Measurements from ENCODE around the gene MMP3.
"Not testable (repeated sequence)": the region's sequence is repeated elsewhere in the genome, so short reads cannot be mapped to it uniquely, and the experiment has no call there.

MMP3 gene

DNA sequence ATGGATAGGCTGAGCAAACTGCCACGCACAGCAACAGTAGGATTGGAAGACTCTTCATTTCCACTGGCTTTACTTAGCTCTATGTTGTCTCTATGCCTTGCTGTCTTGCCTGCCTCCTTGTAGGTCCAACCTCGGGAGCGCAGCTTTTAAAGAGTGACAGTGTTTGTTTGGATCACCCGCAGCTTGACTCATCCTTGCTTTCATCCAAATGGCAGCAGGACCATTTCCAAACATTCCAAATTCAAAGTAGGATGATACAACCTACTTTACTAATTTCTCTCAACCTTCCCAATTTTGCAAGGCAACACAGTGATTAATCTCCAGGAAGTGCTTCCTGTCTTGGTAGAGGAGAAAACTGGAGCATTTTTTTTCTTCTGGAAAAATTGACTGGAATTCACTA lies at the start of gene MMP3:
Gene MMP3 (minus strand): TSS at position 121 of the 400 bp plus-strand sequence. CDS start 63 bp downstream, at position 58.
- no peaks in the 10 kb centered on the region for H3K27me3 ChIP-seq (ENCODE audit: control insufficient read depth, insufficient read depth, low read length)
- H3K9ac ChIP-seq (ENCODE audit: low read length), result no peak within 1 kb of the TSS
- no peak within 1 kb of the TSS for H3K4me3 ChIP-seq (ENCODE audit: low read length)
- peaks cover 18% of the 10 kb centered on the region for H3K4me1 ChIP-seq (ENCODE audit: control insufficient read depth, insufficient read depth, low read length)
- no peaks in the 10 kb centered on the region for H3K36me3 ChIP-seq (ENCODE audit: control insufficient read depth, insufficient read depth, low read length)
- no peaks in the 10 kb centered on the region for H3K9me3 ChIP-seq (ENCODE audit: control insufficient read depth, low read length)

DNA sequence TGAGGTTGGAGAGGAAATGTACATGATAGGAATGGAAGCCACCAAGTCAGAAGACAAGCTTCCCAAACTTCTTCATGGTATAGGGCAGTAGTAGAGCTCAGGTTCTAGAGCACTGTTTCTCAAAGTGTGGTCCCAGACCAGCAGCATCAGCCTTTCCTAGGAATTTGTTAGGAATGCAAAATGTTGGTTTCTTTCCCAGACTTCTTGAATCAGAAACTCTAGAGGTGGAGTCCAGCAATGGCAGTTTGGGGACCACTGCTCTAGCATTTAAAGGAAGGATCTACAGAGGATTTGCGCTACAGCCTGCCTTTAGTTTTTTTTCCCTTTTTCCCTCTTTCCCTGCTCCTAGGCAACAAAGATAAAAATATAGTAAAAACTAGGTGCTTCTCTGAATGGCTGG lies 48.3 kb upstream of the MMP3 start:
- Histone ChIP-seq H3K9ac (ENCODE audit: low read length) (no peak overlapping the region), H3K36me3 (ENCODE audit: control insufficient read depth, insufficient read depth, low read length) (no peaks in the 10 kb centered on the region), H3K9me3 (ENCODE audit: control insufficient read depth, low read length) (no peaks in the 10 kb centered on the region), H3K27me3 (ENCODE audit: control insufficient read depth, insufficient read depth, low read length) (no peaks in the 10 kb centered on the region), H3K4me1 (ENCODE audit: control insufficient read depth, insufficient read depth, low read length) (no peaks in the 10 kb centered on the region), H3K4me3 (ENCODE audit: low read length) (no peak overlapping the region)

DNA sequence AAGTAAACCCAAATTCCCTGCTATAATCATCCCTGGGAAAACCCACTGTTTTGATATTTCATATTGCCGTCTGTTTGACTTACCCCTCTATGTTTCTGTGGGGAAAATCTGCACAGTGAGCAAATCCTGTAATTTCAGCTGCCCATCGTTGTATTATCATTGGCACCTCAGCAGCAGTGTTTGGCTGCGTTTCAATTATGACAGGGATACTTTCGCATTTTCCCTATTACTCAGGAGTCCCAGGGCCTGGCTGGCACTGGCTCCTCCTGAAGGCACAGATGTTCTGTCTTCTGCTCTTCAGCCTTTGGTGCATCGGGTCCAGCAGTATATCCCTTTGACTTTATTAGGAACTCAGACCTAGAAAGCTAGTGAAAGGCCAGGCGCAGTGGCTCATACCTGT lies 43.6 kb upstream of the MMP3 start:
- H3K4me1 ChIP-seq (ENCODE audit: control insufficient read depth, insufficient read depth, low read length), result peaks cover 5% of the 10 kb centered on the region
- H3K27me3 ChIP-seq (ENCODE audit: control insufficient read depth, insufficient read depth, low read length), result no peaks in the 10 kb centered on the region
- no peak overlapping the region for H3K4me3 ChIP-seq (ENCODE audit: low read length)

DNA sequence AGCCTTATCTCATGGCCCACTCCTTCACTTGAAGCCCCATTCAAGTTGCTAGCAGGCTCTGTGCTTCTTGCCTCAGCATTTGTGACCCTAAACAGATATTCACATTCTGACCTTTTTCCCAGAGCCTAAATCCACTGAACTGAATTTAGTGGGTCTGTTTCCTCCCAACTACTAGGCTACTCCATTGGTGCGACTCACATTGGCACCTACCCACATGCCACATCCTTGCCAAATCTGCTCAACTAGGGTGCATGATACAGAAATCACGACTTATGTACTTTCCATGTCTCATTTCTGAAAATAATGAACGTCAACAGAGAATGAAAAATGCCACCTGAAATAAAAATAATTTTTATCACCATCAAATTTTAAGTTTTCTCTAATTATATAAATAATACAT lies 39.7 kb upstream of the MMP3 start:
- no peaks in the 10 kb centered on the region for H3K9me3 ChIP-seq (ENCODE audit: control insufficient read depth, low read length)
- peaks cover 5% of the 10 kb centered on the region for H3K4me1 ChIP-seq (ENCODE audit: control insufficient read depth, insufficient read depth, low read length)
- no peak overlapping the region for H3K9ac ChIP-seq (ENCODE audit: low read length)
- no peaks in the 10 kb centered on the region for H3K27me3 ChIP-seq (ENCODE audit: control insufficient read depth, insufficient read depth, low read length)
- no peaks in the 10 kb centered on the region for H3K36me3 ChIP-seq (ENCODE audit: control insufficient read depth, insufficient read depth, low read length)
- H3K4me3 ChIP-seq (ENCODE audit: low read length), result no peak overlapping the region

More for the DNA sequence above, 43.6 kb upstream of the MMP3 start:
- H3K9ac ChIP-seq (ENCODE audit: low read length), result no peak overlapping the region
- no peaks in the 10 kb centered on the region for H3K9me3 ChIP-seq (ENCODE audit: control insufficient read depth, low read length)
- no peaks in the 10 kb centered on the region for H3K36me3 ChIP-seq (ENCODE audit: control insufficient read depth, insufficient read depth, low read length)

DNA sequence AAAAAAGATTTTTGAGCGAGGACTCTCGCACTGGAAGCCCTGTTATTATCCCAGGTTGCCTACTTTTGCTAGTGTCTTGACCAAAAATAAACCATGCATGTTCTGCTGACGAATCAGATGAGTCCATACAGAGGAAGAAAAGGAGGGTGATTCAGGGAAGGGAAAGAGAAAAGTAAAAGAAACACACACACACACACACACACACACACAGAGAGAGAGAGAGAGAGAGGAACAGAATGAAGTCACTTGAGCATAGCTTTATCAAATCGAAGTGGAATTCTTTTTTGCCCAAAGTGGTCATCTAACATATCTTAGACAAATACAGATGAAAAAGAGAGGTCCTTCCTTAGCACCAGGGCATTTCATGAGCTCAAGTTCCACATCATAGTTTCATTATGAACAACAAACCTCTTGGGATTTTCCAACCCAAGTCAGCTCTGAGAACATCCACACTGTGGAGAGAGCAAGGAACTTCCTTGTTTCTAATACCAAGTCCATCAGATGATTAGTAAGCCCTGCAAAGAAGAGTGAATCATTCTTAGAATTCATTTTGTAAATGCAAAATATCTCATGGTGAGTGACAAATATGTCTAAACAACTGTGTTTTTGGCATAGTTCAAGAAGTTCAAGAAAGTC lies 39.1 kb upstream of the MMP3 start:
- Histone ChIP-seq H3K4me1 (ENCODE audit: control insufficient read depth, insufficient read depth, low read length) (peaks cover 5% of the 10 kb centered on the region), H3K9me3 (ENCODE audit: control insufficient read depth, low read length) (no peaks in the 10 kb centered on the region), H3K36me3 (ENCODE audit: control insufficient read depth, insufficient read depth, low read length) (no peaks in the 10 kb centered on the region), H3K4me3 (ENCODE audit: low read length) (no peak overlapping the region), H3K27me3 (ENCODE audit: control insufficient read depth, insufficient read depth, low read length) (no peaks in the 10 kb centered on the region), H3K9ac (ENCODE audit: low read length) (no peak overlapping the region)

DNA sequence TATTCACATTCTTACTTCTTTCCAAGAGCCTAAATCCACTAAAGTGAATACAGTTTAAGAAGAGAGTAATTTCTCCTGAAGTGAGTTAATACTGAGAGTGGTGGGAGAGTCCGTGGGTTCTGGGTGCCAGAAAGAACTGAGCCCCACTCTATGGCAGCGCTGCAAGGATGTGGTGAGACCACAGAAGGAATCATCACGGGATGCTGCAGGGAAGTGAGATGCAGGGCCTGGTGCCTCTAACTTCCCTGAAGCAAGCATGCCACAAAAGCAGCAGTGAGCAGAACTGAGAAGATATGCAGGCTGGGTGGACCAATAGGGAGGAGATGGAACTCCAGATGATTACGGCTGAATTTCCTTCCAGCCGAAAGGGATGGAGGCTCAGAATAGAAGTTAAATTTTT lies 36.4 kb upstream of the MMP3 start:
- Histone ChIP-seq H3K4me1 (ENCODE audit: control insufficient read depth, insufficient read depth, low read length) (peaks cover 5% of the 10 kb centered on the region), H3K4me3 (ENCODE audit: low read length) (no peak overlapping the region), H3K9ac (ENCODE audit: low read length) (no peak overlapping the region), H3K9me3 (ENCODE audit: control insufficient read depth, low read length) (no peaks in the 10 kb centered on the region), H3K27me3 (ENCODE audit: control insufficient read depth, insufficient read depth, low read length) (no peaks in the 10 kb centered on the region), H3K36me3 (ENCODE audit: control insufficient read depth, insufficient read depth, low read length) (no peaks in the 10 kb centered on the region)

DNA sequence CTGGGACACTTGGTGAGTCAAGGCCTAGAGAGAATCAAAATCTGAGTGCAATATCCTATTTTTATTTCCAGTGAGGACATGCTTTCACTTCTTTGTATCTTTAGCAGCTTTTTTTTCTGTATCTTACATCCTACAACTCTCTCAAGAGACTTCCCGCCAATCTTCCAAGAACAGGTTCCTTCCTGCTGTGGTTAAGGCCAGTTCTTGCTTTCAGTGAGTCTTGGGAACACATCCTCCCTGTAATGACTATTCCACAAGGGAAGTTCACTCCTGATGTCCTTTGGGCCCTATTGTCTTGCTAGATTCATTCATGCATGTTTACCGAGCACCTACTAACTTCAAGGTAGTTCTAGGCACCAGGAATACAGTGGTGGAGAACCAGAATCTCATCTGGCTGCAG lies 35.2 kb upstream of the MMP3 start:
- Histone ChIP-seq H3K9me3 (ENCODE audit: control insufficient read depth, low read length) (no peaks in the 10 kb centered on the region), H3K9ac (ENCODE audit: low read length) (no peak overlapping the region), H3K27me3 (ENCODE audit: control insufficient read depth, insufficient read depth, low read length) (no peaks in the 10 kb centered on the region), H3K4me3 (ENCODE audit: low read length) (no peak overlapping the region), H3K36me3 (ENCODE audit: control insufficient read depth, insufficient read depth, low read length) (no peaks in the 10 kb centered on the region), H3K4me1 (ENCODE audit: control insufficient read depth, insufficient read depth, low read length) (peaks cover 5% of the 10 kb centered on the region)

DNA sequence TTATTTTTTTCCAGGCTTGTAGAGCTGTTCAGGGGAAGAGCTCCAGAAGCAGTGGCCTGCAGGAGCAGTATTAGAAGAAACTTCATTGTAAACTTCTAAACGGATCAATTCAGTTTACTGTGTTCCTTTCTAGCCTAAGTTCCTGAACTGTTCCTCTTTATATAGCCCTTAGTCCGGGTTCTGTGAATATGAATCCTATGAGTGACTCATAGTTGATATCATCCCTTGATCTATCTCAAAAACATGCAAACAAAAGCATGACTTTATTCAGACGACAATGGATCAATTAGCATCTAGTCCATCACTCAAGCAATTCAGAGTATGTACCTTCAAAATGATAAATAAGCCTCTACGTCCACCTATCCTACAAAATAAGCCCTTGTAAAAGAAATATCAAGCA lies 31.4 kb upstream of the MMP3 start, which contains the start of gene MMP12:
Gene MMP12 (minus strand): TSS at position 131 of the 400 bp plus-strand sequence. CDS start 45 bp downstream, at position 86.
- no peaks in the 10 kb centered on the region for H3K9me3 ChIP-seq (ENCODE audit: control insufficient read depth, low read length)
- H3K9ac ChIP-seq (ENCODE audit: low read length), result no peak within 1 kb of the TSS
- no peaks in the 10 kb centered on the region for H3K36me3 ChIP-seq (ENCODE audit: control insufficient read depth, insufficient read depth, low read length)
- H3K4me3 ChIP-seq (ENCODE audit: low read length), result no peak within 1 kb of the TSS
- no peaks in the 10 kb centered on the region for H3K27me3 ChIP-seq (ENCODE audit: control insufficient read depth, insufficient read depth, low read length)
- H3K4me1 ChIP-seq (ENCODE audit: control insufficient read depth, insufficient read depth, low read length), result no peaks in the 10 kb centered on the region

DNA sequence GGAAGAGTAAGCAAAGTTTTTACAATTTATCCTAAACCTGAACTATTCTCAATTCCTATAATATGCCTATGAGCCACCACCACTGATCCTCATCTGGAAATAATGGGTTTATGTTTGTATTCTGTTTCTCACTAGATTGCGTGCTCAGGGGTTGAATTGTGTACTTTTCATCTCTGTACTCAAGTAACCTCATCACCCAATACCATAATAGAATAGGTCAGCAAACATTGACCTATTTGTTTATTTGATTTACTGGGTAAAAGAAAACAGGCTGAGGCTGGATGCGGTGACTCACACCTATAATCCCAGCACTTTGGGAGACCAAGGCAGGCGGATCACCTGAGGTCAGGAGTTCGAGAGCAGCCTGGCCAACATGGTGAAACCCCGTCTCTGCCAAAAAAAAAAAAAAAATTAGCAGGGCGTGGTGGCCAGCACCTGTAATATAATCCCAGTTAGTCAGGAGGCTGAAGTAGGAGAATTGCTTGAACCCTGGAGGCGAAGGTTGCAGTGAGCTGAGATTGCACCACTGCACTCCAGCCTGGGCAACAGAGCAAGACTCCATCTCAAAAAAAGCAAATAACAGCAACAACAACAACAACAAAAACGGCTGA lies 26.1 kb upstream of the MMP3 start:
- H3K4me3 ChIP-seq (ENCODE audit: low read length); H3K27me3 ChIP-seq (ENCODE audit: control insufficient read depth, insufficient read depth, low read length); H3K4me1 ChIP-seq (ENCODE audit: control insufficient read depth, insufficient read depth, low read length); H3K9me3 ChIP-seq (ENCODE audit: control insufficient read depth, low read length); H3K9ac ChIP-seq (ENCODE audit: low read length); H3K36me3 ChIP-seq (ENCODE audit: control insufficient read depth, insufficient read depth, low read length): not testable (repeated sequence)

DNA sequence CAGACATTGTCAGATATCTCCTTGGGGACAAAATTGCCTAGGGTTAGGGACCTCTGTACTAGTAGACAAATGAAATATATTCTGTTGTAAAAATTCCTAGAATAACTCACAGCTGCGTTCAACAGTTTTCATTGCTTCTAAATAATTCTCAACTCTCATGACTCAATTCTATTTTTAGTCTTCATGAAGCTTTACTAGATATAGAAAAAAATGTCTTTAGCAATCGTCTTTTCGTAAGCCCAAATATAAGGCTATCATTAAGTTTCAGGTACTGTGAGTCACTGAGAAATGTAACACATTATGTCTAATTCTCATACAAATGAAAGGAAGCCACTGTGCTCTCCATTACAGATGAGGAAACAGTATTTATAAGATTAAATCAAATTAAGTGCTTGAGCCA lies 24.9 kb upstream of the MMP3 start:
- Histone ChIP-seq H3K9me3 (ENCODE audit: control insufficient read depth, low read length) (no peaks in the 10 kb centered on the region), H3K9ac (ENCODE audit: low read length) (no peak overlapping the region), H3K4me3 (ENCODE audit: low read length) (no peak overlapping the region), H3K27me3 (ENCODE audit: control insufficient read depth, insufficient read depth, low read length) (no peaks in the 10 kb centered on the region), H3K36me3 (ENCODE audit: control insufficient read depth, insufficient read depth, low read length) (no peaks in the 10 kb centered on the region), H3K4me1 (ENCODE audit: control insufficient read depth, insufficient read depth, low read length) (peaks cover 9% of the 10 kb centered on the region)

DNA sequence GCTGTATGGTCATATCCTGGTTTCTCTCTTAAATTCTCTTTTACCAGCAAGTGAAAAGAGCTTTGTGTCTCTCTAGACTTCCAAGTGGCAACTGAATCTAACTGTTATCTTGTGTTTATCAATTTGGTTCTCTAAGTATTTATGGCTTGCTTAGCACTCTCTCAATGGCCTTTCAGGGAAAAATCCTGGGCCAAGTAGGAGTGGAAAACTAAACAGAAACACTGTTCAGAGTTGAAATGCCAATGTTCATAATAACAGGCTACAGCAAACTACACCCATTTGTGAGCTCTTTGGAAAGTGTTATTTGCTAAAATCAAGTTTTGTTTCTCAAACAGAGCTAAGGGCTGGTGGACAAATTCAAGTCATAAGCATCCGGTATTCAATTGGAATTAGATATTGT lies 21.3 kb upstream of the MMP3 start:
- no peak overlapping the region for H3K4me3 ChIP-seq (ENCODE audit: low read length)
- H3K4me1 ChIP-seq (ENCODE audit: control insufficient read depth, insufficient read depth, low read length), result peaks cover 9% of the 10 kb centered on the region
- no peaks in the 10 kb centered on the region for H3K36me3 ChIP-seq (ENCODE audit: control insufficient read depth, insufficient read depth, low read length)
- no peaks in the 10 kb centered on the region for H3K27me3 ChIP-seq (ENCODE audit: control insufficient read depth, insufficient read depth, low read length)
- H3K9me3 ChIP-seq (ENCODE audit: control insufficient read depth, low read length), result no peaks in the 10 kb centered on the region
- H3K9ac ChIP-seq (ENCODE audit: low read length), result peak overlapping the region; percentile 5

DNA sequence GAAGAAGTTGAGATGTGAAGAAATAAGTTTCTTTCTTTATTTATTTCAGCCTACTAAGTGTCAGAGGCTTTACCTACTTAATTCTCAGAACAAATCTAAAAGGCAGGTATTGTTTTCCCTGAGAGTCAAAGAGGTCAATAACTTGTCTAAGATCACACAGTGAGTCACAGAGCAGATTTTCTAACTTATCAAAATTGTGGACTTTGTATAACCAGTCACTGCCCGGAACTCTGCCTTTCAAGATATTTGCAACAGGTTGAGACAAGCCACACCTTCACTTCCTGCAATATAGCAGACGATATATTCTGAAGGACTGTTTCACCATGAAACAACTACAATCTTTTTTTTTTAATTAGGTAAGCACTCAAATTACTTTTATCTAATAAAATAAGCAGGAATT lies 10.5 kb upstream of the MMP3 start:
- Histone ChIP-seq H3K36me3 (ENCODE audit: control insufficient read depth, insufficient read depth, low read length) (no peaks in the 10 kb centered on the region), H3K27me3 (ENCODE audit: control insufficient read depth, insufficient read depth, low read length) (no peaks in the 10 kb centered on the region), H3K4me3 (ENCODE audit: low read length) (no peak overlapping the region), H3K9me3 (ENCODE audit: control insufficient read depth, low read length) (no peaks in the 10 kb centered on the region), H3K9ac (ENCODE audit: low read length) (peak overlapping the region; percentile 50), H3K4me1 (ENCODE audit: control insufficient read depth, insufficient read depth, low read length) (peaks cover 40% of the 10 kb centered on the region)
